ENCODE data around the gene SPACDR. TPM values are rescaled to one million over a fixed set of nuclear protein-coding genes. Genes with fewer than 3 reads are reported as not detected.
A peak's percentile ranks its signal among the peaks of the same experiment; 100 is the strongest.

The SPACDR gene
- total RNA-seq, 1 donor = 0.27 TPM

- DNase-seq (ENCODE audit: low read depth) = no peak
- H3K4me3 ChIP-seq (ENCODE audit: low read depth, low read length) = peak overlapping the region; percentile 93
- peak; percentile 41 for TF ChIP-seq CTCF (IDR thresholded peaks at IDR 0.05; ENCODE audit: insufficient read depth, low read length)
These were observed 13.1 kb upstream of the SPACDR start for GRCh38 chr7:100476903-100477870.

GRCh38 chr7:100476101-100476780, 12.2 kb upstream of the SPACDR start:
- H3K4me3 ChIP-seq (ENCODE audit: low read depth, low read length) = peak overlapping the region; percentile 93
- DNase-seq (ENCODE audit: low read depth) = no peak
- no peak for TF ChIP-seq CTCF (IDR thresholded peaks at IDR 0.05; ENCODE audit: insufficient read depth, low read length)

GRCh38 chr7:100475549-100475948, 11.5 kb upstream of the SPACDR start:
- TF ChIP-seq CTCF (IDR thresholded peaks at IDR 0.05; ENCODE audit: insufficient read depth, low read length) = no peak
- peak overlapping the region; percentile 93 for H3K4me3 ChIP-seq (ENCODE audit: low read depth, low read length)
- no peak for DNase-seq (ENCODE audit: low read depth)

- DNase-seq (ENCODE audit: low read depth) = peak; percentile 79
- H3K4me3 ChIP-seq (ENCODE audit: low read depth, low read length) = peak overlapping the region; percentile 37
- no peak for TF ChIP-seq CTCF (IDR thresholded peaks at IDR 0.05; ENCODE audit: insufficient read depth, low read length)
These were observed 8.9 kb upstream of the SPACDR start for GRCh38 chr7:100472854-100473499.

- no peak for TF ChIP-seq CTCF (IDR thresholded peaks at IDR 0.05; ENCODE audit: insufficient read depth, low read length)
- peak overlapping the region; percentile 37 for H3K4me3 ChIP-seq (ENCODE audit: low read depth, low read length)
- no peak for DNase-seq (ENCODE audit: low read depth)
These were observed 8.2 kb upstream of the SPACDR start for GRCh38 chr7:100472121-100472851.

- no peak for DNase-seq (ENCODE audit: low read depth)
- H3K4me3 ChIP-seq (ENCODE audit: low read depth, low read length) = no peak overlapping the region
- TF ChIP-seq CTCF (IDR thresholded peaks at IDR 0.05; ENCODE audit: insufficient read depth, low read length) = no peak
These were observed 7.0 kb upstream of the SPACDR start for GRCh38 chr7:100471021-100471420.

Measured in fibroblast of the aortic adventitia (primary cell).